MM.1S (cell line): ENCODE measurements around the gene TSR2.

Experiments used
- EZH2 ChIP-seq: fragments of 300-600 bp; sonication (generic); optimal IDR thresholded peaks from 2 replicates; pipeline ENCODE3; 2017; ENCODE audit warnings: low read depth, mild to moderate bottlenecking, antibody characterized with exemption, low read length, mixed read lengths
- EZH2phosphoT487 ChIP-seq: fragments of 300-600 bp; sonication (generic); IDR thresholded peaks from 2 replicates; pipeline ENCODE4 v1.6.1; 2018; ENCODE audit warnings: antibody characterized with exemption, low read length
- TF ChIP-seq, protein P1 (sequence below): fragments of 300-600 bp; sonication (generic); IDR thresholded peaks from 2 replicates; pipeline ENCODE4 v1.5.1; 2016; ENCODE audit warnings: antibody characterized with exemption, low read length, mixed read lengths

DNA sequence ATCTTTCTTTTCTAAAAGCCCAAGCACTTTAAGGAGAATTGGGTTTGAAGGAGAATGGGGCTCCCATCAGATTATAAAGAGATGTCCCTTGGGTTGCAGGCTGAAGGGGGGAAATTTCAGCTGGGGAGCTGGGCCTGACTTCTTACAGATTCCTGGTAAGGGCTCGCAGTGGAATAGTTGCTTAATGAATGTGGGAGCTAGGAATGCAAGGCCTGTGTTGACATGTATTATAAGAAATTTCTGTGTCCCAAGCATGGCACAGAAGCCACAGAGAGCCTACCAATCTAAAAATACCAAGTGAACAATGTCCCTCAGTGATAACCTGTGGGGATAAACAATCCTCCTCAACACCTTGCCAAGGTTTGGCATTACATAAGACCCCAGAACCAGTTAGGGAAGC is 43.1 kb upstream of the TSR2 start:
- TF ChIP-seq, protein P1, sequence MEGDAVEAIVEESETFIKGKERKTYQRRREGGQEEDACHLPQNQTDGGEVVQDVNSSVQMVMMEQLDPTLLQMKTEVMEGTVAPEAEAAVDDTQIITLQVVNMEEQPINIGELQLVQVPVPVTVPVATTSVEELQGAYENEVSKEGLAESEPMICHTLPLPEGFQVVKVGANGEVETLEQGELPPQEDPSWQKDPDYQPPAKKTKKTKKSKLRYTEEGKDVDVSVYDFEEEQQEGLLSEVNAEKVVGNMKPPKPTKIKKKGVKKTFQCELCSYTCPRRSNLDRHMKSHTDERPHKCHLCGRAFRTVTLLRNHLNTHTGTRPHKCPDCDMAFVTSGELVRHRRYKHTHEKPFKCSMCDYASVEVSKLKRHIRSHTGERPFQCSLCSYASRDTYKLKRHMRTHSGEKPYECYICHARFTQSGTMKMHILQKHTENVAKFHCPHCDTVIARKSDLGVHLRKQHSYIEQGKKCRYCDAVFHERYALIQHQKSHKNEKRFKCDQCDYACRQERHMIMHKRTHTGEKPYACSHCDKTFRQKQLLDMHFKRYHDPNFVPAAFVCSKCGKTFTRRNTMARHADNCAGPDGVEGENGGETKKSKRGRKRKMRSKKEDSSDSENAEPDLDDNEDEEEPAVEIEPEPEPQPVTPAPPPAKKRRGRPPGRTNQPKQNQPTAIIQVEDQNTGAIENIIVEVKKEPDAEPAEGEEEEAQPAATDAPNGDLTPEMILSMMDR: no peak
- TF ChIP-seq EZH2 (no peak), EZH2phosphoT487 (no peak)
